ENCODE results near the gene S100Z. TPM values are rescaled to one million over a fixed set of nuclear protein-coding genes. Genes with fewer than 3 reads are reported as not detected.
"Not testable (repeated sequence)": the region's sequence is repeated elsewhere in the genome, so short reads cannot be mapped to it uniquely, and the experiment has no call there.

S100Z gene
- total and polyA plus RNA-seq, 9 donors: 0.08 to 1.2 (median 0.22) TPM; not detected in 5

DNA sequence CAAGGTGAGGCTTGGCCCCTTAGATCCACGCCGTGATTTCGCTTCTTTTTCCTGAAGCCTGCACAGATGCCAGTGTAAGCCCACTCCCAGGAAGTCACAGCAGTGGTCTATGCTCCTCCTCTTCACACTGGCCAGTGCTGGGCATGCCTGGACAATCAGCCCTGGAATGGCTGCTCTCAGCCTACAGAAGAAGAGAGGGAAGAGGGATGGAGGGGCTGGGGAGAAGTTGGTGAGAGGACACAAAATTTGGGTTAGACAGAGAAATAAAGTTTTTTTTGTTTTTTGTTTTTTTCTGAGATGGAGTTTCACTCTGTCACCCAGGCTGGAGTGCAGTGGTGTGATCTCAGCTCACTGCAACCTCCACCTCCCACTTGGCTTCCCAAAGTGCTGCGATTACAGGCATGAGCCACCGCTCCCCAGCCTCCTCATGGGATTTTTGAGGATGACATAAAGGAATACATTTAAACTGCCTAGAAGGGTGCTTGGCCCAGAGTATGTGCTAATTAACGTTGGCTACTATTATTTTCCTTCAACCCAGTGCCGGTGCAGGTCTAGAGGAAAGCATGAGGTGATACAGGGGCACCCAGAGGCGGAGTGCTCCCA, 830 bp downstream of the S100Z start:
- H3K27ac ChIP-seq: no peak overlapping the region
- 81 to 87% (median 83%) methylated on average over 8 of the region's 8 CpGs for WGBS, 3 donors
- no peaks in the 10 kb centered on the region for H3K9me3 ChIP-seq
- H3K27me3 ChIP-seq: no peaks in the 10 kb centered on the region
- DNase-seq: no peak
- no peaks in the 10 kb centered on the region for H3K4me1 ChIP-seq (ENCODE audit: insufficient read depth)
- intact Hi-C loops (cut with DNase I): no loop called here
- TF ChIP-seq EP300 (IDR thresholded peaks at IDR 0.05) (no peak), POLR2A (IDR thresholded peaks at IDR 0.05) (no peak)
- TF ChIP-seq, protein P1, sequence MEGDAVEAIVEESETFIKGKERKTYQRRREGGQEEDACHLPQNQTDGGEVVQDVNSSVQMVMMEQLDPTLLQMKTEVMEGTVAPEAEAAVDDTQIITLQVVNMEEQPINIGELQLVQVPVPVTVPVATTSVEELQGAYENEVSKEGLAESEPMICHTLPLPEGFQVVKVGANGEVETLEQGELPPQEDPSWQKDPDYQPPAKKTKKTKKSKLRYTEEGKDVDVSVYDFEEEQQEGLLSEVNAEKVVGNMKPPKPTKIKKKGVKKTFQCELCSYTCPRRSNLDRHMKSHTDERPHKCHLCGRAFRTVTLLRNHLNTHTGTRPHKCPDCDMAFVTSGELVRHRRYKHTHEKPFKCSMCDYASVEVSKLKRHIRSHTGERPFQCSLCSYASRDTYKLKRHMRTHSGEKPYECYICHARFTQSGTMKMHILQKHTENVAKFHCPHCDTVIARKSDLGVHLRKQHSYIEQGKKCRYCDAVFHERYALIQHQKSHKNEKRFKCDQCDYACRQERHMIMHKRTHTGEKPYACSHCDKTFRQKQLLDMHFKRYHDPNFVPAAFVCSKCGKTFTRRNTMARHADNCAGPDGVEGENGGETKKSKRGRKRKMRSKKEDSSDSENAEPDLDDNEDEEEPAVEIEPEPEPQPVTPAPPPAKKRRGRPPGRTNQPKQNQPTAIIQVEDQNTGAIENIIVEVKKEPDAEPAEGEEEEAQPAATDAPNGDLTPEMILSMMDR (IDR thresholded peaks at IDR 0.05): no peak
- no peak overlapping the region for H3K4me3 ChIP-seq
- no peaks in the 10 kb centered on the region for H3K36me3 ChIP-seq

DNA sequence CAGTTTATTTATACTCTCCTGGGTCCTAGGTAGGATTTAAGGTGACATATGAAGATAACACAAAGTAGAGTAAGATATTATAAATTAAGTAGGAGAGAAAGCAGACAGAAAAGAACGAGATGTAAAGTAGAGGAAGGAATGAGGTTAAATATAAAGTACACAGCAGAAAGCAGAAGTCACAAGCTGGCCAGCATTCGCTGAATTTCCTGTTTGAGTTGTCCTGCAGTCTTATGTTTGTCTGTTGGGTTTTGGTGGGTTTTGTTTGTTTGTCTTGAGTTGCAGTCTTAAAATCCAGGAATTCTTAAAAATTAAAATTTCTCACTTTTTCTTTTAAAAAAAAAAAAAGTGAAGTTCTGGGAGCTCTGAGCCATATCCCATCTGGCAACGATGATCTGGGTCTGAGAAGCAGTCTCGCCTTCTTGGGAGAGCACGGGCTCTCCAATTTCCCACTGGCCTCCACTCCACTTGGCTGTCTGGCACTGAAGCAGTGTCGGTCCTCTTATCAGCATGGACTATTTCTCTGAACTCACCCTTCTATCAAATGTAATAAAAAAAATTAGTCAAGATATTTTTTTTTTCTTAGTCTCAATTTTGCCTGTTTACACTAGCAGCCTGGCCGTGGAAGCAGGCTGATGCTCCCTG, 2.0 kb downstream of the S100Z start:
- Histone ChIP-seq H3K27ac (no peak overlapping the region), H3K9me3 (no peaks in the 10 kb centered on the region), H3K4me1 (ENCODE audit: insufficient read depth) (no peaks in the 10 kb centered on the region), H3K27me3 (no peaks in the 10 kb centered on the region), H3K36me3 (no peaks in the 10 kb centered on the region), H3K4me3 (no peak overlapping the region)
- DNase-seq: no peak
- TF ChIP-seq EP300 (IDR thresholded peaks at IDR 0.05) (no peak), POLR2A (IDR thresholded peaks at IDR 0.05) (no peak)
- TF ChIP-seq, protein P1 (IDR thresholded peaks at IDR 0.05): no peak
- intact Hi-C loops (cut with DNase I): no loop called here
- 35 to 44% (median 38%) methylated on average over 7 of the region's 7 CpGs for WGBS, 3 donors

DNA sequence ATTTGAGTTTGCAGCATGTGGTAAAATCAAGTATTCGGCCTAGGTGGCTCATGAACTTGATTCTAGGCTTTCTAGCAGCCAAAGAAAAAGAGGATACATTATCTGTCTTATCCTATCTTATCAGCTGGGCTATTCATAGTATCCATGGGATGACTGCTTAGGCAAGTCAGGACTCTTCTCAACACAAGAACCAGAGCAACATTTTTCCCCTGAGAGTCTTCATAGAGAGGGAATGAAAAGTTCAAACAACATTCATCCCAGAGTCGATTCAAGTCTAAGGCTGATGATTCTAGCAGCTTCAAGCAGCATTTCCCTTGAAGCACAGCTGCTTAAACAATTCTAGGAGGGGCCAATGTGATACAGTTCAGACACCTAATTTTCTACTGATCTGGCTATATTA, 3.0 kb downstream of the S100Z start:
- no peak for TF ChIP-seq EP300 (IDR thresholded peaks at IDR 0.05)
- no peak for TF ChIP-seq POLR2A (IDR thresholded peaks at IDR 0.05)
- TF ChIP-seq, protein P1 (IDR thresholded peaks at IDR 0.05): no peak
- Histone ChIP-seq H3K27me3 (no peaks in the 10 kb centered on the region), H3K4me3 (no peak overlapping the region), H3K4me1 (ENCODE audit: insufficient read depth) (no peaks in the 10 kb centered on the region), H3K36me3 (no peaks in the 10 kb centered on the region), H3K27ac (no peak overlapping the region), H3K9me3 (no peaks in the 10 kb centered on the region)
- intact Hi-C loops (cut with DNase I): no loop called here
- no peak for DNase-seq
- 68 to 79% (median 75%) methylated on average over 2 of the region's 2 CpGs for WGBS, 3 donors

DNA sequence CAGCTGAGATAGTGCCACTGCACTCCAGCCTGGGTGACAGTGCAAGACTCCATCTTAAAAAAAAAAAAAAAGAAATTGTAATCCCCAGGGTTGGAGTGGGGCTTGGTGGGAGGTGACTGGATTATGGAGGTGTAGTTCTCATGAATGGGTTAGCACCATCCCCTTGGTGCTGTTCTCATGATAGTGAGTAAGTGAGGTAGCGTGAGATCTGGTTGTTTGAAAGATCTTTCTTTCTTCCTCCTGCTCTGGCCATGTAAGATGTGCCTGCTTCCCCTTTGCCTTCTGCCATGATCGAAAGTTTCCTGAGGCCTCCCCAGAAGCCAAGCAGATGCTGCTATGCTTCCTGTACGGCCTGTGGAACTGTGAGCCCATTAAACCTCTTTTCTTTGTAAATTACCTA, 3.9 kb downstream of the S100Z start:
- H3K27ac ChIP-seq; H3K27me3 ChIP-seq; DNase-seq; H3K4me3 ChIP-seq; H3K9me3 ChIP-seq; intact Hi-C loops (cut with DNase I); H3K4me1 ChIP-seq (ENCODE audit: insufficient read depth); H3K36me3 ChIP-seq: not testable (repeated sequence)
- WGBS, 3 donors: 86 to 92% (median 90%) methylated on average over 3 of the region's 3 CpGs

DNA sequence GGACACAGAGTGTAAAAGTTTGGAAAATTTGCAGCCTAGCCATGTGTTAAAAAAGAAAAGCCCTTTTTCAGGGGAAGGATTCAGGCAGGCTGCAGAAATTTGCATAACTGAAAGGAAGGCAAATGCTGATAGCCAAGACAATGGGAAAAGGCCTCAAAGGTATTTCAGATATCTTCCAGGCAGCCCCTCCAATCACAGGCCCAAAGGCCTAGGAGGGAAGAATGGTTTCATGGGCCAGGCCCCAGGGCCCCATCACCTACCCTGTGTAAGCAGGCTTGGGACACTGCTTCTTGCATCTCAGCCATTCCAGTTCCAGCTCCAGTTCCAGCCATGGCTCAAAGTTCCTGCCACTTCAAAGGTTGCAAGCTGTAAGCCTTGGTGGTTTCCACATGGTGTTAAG, 4.8 kb downstream of the S100Z start:
- DNase-seq: no peak
- TF ChIP-seq, protein P1 (IDR thresholded peaks at IDR 0.05): no peak
- TF ChIP-seq EP300 (IDR thresholded peaks at IDR 0.05): no peak
- no peak for TF ChIP-seq POLR2A (IDR thresholded peaks at IDR 0.05)
- no peaks in the 10 kb centered on the region for H3K4me1 ChIP-seq (ENCODE audit: insufficient read depth)
- no peaks in the 10 kb centered on the region for H3K36me3 ChIP-seq
- no peaks in the 10 kb centered on the region for H3K9me3 ChIP-seq
- H3K4me3 ChIP-seq: no peak overlapping the region
- no peaks in the 10 kb centered on the region for H3K27me3 ChIP-seq
- no peak overlapping the region for H3K27ac ChIP-seq
- intact Hi-C loops (cut with DNase I): no loop called here

DNA sequence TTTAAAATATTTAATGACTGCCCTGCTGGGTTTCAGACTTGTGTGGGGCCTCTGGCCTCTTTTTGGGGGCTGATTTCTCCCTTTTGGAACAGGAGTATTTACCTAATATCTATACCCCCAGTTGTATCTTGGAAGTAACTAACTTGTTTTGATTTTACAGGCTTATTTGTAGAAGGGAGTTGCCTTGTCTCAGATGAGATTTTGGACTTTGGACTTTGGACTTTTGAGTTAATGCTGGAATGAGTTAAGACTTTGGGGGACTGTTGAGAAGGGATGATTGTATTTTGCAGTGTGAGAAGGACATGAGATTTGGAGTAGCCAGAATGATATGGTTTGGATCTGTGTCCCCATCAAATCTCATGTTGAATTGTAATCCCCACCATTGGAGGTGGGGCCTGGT, 5.7 kb downstream of the S100Z start:
- H3K27ac ChIP-seq; intact Hi-C loops (cut with DNase I): not testable (repeated sequence)

More for the DNA sequence above, 5.7 kb downstream of the S100Z start:
- not testable (repeated sequence) for H3K4me1 ChIP-seq (ENCODE audit: insufficient read depth); DNase-seq; H3K9me3 ChIP-seq; H3K36me3 ChIP-seq; H3K4me3 ChIP-seq; H3K27me3 ChIP-seq
